ENCODE measurements around the gene PPP1R12B.
"Not testable (repeated sequence)": the region's sequence is repeated elsewhere in the genome, so short reads cannot be mapped to it uniquely, and the experiment has no call there.

PPP1R12B gene

DNA sequence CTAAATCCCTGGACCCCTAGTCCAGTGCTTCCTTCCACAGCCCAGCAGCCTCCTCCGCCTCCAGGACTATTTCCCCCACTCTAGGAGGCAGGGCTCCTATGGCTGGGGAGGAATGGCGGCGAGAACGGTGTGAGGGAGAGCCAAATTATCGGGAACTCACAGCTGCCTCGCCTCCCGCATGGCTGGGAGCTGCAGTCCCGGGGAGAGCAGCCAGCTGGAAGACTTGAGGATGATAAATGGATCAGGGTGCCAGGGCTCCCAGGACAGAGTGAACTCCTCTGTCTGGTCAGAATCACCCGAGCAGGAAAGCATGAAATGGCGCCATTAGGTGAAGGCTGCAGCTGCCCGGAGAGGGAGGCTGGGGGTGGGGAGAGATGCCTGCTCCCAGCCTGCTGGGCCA is 270.5 kb downstream of the PPP1R12B start:
- not testable (repeated sequence) for DNase-seq

DNA sequence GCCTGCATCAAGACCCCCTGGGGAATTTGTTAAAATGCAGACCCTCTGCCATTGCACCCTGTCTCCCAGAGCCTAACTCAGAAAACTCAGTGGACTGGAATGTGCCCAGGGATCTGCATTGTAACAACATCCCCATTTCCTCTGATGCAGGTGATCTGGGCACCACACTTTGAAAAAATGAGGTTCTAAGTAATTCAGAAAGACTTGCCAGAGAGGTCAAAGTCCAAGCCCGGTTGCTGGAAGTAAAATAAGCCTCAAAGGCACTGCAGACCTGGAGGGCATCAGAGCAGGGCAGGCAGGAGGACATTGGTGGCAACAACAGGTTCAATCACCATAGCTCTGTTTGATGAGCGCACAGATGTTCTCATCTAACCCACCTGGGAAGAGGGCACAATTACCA is 271.0 kb downstream of the PPP1R12B start:
- DNase-seq, result no peak

DNA sequence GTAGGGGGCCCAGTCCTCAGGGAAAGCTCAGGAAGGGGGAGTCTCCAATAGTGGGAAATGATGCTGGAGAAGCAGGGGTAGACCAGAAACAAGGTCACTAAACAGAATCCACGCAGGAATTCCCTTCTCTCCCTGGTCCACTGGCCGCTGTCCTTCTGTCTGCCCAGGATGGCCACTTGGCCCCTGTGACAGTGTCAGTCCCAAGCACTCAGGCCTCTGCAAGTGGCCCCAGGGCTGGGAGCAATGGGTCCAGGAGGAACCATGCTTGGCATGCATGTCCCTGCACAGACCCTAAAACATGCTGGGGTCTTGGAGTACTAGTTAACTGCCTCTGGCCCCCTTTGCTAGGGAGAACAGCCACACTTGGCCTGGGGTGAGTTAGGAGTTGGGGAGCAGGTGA is 271.5 kb downstream of the PPP1R12B start:
- not testable (repeated sequence) for DNase-seq

DNA sequence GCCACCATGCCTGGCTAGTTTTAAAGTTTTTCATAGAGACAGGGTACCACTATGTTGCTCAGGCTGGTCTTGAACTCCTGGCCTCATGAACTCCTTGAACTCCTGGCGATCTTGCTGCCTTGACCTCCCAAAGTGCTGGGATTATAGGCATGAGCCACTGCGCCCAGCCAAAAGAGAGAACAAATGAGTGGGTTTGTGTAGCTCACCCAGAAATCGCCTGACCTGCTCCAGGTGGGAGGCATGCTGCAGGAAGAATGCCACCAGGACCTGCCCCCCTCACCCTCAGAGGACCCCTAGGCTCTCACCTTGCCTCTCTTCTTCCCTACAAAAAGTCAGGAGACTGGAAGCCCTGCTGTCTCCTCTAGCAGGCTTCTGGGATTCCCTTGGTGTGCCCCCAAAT is 272.9 kb downstream of the PPP1R12B start:
- no peak for DNase-seq

DNA sequence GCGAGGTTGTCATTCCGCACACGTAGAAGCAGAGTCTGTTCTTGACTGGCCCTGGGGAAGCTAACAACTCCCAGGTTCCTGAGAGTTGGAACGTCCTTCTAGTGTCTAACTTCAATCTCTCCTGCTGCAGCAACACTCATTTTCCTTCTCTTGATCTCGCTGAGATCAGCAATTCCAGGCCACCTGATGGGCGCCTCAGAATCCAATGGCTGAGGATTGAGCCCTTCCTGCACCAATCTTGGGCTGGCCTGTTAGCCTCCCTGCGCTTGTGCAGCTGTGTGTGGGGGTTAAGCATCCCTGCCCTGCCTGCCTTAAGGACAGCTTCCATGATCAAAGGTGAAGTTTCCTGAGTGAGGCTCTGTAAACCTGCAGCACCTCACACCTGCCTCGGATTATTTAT is 273.9 kb downstream of the PPP1R12B start:
- no peak for DNase-seq

DNA sequence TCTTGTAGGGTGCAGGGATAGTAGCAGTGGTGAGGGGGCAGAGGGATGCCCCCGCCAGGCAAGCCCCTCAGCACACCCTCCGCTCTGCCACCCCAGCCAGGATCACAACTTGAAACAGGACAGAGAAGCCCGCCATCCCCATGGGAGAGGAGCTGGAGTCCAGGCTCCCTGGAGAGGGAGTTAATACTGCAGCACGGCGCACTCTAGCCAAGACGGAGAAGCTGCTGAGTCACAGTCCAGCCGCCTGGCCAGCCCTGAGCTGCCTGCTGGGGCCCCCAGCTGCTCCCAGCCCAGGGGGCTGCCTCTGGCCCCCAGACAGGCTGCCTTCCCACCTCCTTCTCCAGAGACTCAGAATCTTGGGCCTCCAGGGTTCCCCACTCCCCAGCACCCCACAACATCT is 274.6 kb downstream of the PPP1R12B start:
- DNase-seq, result peak in 2 of 3 donors; percentile 38 to 42

DNA sequence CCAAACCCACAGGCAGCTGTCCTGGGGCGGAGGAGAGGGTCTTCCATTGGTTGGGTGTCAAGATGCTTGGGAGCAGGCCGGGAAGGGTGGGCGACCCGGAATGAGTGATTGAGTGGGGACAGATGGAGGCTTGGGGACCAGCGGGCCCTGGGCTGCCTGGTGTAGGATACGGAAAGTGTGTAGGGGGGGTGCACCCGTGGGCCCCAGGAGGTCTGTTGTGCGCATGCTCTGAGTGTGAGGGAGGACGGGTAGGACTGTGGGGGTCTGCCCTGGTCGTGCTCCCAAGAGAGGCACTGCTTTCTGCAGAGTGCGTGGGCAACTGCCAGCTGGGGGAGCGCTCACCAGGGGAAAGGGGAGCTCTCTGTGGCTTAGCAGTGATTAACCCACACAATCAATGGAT is 275.0 kb downstream of the PPP1R12B start:
- not testable (repeated sequence) for DNase-seq

DNA sequence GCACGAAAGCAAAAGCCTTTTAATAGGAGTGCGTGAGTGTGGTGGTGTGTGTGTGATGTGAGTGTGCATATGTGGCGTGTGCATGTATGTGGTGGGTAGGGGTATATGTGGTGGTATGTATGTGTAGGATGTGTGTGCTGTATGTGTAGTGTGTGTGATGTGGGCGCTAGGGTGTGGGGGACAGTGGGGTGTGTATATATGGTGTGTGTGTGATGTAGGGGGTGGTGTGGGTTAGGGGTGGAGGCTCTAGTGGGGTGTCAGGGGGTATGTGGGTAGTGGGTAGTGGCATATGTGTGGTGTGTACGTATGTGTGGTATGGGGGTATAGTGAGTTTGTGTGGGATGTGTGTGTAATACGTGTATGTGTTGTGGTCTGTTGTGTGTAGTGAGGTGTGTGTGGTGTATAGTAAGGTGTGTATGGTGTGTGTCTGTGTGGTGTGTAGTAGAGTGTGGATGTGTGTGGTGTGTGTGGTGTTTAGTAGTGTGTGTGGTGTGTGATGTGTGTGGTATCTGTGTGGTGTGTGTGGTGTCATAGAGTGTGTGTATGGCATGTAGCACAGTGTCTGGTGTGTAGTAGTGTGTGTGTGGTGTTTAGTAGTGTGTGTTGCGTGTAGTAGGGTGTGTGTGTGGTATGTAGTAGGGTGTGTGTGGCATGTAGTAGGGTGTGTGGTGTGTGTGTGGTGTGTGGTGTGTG is 275.7 kb downstream of the PPP1R12B start:
- no peak for DNase-seq

DNA sequence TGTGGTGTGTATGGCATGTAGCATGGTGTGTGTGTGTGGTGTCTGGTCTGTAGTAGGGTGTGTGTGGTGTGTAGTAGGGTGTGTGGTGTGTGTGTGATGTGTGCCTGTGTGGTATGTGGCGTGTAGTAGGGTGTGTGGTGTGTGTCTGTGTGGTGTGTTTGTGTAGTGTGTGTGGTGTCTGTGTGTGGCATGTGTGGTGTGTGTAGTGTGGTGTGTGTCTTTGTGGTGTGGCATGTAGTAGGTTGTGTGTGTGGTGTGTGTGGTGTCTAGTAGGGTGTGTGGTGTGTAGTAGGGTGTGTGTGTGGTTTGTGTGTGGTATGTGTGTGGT is 276.2 kb downstream of the PPP1R12B start:
- no peak for DNase-seq

DNA sequence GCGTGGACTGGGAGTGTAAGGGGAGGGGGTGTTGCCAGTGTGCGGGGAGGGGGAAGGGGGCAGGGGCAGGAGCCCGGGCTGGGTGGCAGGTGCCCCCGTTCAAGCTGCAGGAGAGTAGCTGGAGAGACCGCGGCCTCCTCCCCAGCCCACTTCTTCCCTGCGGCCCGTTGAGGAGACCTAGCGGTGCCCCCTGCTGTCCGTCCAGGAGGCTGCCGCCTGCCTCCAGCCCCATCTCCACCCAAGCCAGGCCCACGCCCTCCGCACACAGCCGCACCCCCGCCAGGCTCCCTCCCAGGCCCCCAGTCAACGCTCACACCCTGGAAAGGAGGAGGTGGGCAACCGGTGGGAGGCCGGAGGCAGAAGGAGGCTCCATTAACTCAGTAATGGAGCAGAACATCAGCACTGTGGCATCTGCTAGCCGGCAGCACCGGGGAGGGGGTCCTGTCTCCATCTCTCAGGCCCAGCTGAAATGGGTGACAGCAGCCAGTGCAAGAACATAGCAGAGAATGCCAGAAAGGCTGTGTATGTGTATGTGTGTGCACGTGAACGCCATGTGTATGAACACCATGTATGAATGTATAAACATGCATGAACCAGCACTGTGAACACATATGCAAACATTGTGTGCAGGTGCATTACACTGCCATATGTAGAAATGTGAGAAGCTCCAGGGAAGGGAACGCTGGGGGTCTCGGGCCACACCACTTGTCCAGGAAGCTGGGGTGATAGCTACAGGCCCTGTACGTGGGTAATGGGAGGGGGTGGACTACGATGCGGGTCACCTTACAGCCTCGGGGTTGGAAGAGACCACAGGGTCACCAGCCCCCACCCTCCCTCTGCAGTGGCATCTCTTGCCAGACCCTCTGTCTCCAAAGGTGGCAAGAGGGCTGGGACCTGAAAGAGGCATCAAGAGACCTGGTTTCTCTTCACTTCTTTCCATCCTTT is 277.2 kb downstream of the PPP1R12B start:
- DNase-seq, result peak; percentile 77 to 88 (median 85)

DNA sequence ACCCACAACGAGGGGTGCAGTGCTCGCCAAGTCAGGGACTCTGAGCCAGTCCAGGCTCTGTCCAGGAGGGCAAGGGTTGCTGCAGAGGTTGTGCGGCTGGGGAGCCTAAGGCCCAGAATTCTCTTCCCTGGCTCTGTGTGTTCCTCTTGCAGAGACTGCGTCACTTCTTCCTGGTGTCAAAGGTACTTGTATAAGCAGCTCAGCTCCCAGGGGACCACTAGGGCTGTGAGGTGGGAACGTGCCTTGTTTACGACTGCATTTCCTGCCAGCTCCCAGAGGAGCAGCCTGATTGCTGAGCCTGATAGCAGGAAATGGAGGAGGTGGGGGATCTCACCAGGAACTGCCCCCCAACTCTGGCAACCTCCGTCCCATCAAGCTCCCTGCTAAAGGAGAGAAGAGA is 278.5 kb downstream of the PPP1R12B start:
- not testable (repeated sequence) for DNase-seq

DNA sequence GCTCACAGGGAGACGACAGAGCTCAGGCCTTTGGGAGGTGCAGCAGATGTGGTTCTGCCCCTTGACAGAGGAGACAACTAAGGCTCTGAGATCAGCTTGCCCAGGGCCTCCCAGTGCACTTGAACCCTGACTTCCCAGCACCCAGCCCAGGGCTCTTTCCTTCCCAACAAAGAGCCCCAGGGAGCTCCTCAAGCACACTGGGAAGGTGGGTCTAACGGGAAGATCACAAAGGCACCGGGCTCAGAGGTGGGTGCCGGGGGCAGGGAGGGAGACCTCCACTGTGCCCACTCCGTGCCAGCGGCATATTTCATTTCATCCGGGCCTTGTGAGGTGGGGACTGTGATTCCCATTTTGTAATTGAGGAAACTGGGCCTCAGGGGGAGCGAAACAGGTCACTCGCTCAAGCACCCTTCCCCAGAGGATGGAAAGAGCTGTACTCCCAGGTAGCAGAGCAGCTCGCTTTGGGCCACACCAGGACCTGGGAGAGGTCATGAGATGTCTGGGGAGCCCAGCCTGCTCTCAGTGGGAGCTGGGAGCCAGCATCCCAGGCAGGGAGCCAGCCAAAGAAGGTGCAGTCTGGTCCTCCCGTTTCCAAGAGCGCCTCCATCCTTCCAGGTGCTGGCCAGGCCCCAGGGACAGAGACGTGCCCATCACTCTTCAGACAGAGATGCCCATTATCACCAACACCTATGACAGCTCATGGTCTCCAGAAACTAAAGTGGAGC is 279.5 kb downstream of the PPP1R12B start:
- DNase-seq, result no peak

DNA sequence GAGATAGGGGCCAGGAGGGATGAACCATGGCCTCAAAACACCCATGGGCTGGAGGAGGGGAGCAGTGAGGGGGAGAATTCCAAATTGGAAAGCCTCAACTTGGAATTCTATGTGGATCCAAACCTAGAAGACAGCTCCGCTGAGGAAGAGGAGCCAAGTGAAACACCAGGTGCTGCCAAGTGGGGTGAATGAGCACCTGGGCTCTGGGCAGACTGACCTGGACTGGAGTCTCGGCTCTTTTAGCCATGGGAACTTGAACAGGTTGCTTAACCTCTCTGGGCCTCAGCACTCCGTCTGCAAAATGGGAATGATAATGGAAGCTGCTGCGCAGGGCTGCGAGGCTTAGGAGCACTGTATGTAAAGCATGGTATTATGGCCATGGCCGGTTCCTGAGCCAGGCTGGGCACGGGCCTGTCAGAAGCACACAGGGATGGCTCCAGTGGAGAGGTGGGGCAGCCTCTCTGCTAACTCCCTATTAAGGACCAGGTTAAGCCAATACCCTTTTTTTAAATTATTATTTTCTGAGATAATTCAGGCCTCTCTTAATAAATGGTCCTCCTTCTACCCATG is 280.2 kb downstream of the PPP1R12B start:
- no peak for DNase-seq

DNA sequence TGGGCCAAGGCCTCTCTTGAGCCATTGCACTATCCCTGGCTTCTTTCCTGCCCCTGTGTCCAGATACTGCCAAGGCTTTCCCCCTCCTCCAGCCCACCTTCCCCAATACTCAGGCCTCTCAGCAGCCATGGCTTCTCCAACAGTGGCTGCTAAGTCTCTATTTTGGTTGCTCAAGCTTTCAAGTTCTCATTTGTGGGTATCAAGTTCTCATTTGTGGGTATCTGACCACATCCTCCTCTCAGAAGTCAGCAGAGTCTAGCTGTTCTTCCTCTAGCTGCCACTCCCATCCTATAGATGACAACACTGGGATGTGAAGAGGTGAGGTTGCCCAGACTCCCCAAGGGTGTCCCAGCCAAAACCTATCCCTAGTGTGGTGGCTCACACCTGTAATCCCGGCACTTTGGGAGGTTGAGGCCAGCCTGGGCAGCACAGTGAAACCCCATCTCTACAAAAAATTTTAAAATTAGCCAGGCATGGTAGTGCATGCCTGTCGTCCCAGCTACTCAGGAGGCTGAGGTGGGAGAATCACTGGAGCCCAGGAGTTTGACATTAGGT is 280.8 kb downstream of the PPP1R12B start:
- peak; percentile 43 to 64 (median 57) for DNase-seq

DNA sequence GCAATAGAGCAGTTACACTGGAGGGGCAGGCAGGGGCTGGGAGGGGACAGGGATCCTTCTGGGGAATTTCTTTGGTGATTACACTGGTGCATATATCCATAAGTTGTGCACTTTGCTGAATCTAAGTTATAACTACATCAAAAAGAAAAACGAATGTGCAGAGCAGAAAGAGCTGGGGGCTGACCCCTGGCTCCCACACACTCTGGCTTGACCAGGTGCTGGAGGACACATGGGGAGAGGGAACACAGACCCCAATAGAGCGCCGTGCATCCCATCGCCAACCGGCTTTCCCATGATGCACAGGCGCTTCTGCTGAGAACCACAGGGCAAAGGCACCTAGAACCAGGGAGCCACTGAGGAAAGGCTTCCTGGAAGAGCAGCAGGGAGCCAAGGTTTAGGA is 281.6 kb downstream of the PPP1R12B start:
- not testable (repeated sequence) for DNase-seq

DNA sequence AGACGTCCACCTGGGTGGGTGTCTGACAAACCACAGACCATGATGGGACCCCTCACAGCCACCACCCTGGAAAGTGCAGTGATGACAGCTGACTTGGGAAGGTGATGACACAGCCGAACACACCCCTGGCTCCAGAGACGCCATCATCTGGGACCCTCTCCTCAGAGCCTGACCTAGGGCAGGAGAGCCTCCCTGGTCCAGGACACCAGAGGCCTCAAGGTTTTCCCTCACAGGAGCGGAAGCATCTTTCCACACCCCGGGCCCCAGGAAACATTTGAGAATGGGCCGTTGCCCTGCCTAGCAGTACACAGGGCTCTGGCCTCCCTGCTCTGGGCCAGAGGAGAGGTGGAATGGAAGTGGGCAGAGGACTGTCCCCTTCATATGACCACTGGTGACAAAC is 282.0 kb downstream of the PPP1R12B start:
- no peak for DNase-seq

DNA sequence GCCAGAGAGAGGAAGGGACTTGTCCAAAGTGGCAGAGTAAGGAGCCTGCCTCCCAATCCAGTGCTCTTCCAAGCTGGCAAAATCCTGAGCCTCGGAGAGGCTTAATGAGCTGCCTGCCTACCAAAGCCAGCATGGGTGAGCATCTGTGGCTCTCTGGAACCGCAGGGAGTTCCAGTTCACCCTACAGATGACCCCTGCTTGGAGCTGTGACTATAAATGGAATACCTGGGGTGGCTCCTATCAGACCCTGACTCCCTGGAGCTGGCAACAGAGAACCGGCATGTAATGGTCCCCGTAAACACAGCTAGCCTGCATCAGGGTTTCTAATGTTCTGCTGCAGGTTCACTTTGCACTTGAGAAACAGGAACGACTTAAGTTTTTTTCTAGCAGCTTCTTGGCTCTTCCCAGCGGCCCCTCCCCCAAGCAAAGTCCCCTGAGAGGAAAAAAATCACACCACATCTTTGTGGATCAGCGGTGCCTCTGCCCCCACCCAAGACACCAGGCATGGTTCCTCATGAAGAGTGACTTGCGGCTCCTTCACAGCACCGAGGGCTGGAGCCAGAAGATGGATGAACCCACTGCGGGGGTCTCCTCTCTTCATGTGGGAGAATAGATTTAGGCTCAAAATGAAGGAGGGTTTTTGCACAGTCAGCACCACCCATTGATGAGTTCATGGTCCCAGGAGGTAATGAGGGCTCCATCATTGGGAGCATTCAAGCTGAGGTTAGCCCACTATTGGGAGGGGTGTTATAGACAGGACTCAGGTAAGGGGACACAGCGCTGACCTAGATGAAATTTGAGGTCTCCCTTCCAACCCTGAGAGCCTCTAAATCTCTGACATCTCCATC is 282.8 kb downstream of the PPP1R12B start:
- DNase-seq, result no peak

DNA sequence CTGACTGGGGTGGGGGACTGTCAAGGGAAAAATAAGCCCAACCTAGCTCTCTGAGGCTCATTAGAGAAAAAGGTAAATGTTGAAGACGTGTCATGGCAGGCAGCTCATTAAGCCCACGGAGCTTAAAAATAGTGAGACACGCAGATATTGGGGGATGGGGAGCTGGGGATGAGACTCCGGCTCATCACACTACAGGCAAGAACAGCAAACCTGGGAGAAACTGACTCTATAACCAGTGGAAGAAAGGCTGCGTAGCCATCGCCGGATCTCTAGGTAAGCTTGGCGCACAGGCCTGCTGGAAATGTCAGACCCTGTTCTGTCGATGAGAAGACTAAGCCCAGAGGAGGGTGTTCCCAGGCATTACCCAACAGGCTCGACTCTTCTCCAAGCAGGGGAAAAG is 283.7 kb downstream of the PPP1R12B start:
- no peak for DNase-seq

DNA sequence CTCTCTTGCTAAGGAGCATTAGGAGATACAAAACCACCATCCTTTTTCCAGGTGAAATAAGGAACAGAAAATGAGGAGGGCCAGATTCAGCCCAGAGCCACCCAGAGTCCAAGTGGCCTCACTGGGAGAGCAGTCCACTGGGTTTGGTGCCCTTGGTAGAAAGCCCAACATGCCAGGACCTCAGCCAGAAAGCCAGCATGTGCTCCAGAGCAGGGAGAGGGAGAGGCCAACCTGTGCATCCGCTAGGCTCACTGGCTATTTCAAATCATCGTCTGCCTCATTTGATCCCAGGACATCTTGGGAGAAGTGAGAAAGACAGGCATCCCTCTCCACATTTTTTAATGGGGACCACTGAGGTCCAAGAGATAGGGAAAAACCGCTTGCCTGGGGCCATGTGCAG is 287.7 kb downstream of the PPP1R12B start:
- DNase-seq, result not testable (repeated sequence)

DNA sequence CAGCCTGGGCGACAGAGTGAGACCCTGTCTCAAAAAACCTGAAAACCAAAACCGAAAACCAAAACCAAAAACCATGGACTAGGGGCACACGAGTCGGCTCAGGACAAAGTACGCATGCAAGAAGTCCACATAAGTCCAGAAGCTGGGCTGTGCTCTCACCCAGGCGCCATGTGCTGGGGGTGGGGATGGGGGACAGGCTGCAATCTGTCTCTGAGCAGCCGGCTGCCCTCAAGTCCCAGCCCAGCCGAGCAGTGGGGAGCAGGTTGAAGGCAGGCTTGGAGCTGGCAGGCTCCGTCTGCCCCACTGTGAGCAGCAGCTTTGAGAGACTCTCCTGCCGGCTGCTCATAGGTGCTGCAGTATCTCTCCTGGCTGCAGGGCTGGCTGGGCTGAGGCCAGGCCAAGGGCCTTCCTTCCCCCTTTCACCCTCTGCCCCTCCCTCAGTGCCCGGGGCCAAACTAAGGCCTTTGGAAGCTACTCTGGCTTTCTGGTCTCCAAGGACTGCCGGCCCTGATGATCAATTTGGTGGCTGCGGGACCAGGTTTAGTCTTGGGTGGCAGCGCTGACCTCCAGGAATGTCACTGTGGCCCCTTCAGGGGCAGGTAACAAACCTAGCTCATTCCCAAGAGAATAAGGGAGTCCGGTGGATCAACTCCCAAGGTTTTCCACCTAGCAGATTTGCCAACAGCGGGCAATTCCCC is 289.0 kb downstream of the PPP1R12B start:
- DNase-seq, result not testable (repeated sequence)

DNA sequence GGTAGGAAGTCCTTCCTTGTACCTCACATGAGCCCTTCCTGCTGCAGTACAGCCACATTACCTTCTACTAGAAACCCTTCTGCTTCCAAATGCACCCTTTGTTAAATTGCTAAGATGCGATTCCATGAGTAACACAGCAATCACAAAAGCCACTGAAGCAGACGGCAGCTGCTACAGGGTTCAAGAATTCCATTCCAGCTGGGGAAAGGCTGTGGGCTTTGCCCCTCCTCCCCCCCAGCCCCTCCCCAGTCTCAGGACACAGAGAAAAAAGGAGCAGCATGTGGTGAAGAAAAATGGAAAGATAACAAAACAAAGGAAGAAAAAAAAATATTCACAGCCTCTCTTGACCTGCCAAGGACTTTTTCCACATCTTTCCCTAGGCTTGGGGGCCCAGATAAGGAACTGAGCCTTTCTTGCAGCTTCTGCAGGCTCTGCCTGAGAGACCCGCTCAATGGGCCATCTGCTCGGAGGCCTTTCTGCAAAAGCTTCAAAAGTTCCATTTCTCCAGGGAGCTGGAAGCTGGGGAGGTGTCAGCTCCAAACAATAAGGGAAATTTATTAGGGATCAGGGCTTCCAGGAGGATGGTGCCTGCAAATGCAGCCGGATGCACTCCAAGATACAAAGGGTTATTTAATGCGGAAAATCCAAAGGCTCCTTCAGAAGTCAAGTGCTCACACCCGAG is 289.7 kb downstream of the PPP1R12B start:
- no peak for DNase-seq

Data from suppressor macrophage treated with lipopolysaccharide for 1 hour (primary cell).